ENCODE measurements around the gene CCR5AS.

DNA sequence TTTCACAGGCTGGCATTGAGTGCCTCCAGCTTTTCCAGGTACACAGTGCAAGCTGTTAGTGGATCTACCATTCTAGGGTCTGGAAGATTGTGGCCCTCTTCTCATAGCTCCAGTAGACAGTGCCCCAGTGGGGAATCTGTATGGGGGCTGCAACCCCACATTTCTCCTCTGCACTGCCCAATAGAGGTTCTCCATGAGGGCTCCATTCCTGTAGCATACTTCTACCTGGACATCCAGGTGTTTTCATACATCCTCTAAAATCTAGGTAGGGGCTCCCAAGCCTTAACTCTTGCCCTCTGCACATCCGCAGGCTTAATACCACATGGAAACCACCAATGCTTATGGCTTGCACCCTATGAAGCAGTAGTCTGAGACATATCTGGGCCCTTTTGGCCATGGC lies 68.0 kb downstream of the CCR5AS start:
- TF ChIP-seq, protein P1, sequence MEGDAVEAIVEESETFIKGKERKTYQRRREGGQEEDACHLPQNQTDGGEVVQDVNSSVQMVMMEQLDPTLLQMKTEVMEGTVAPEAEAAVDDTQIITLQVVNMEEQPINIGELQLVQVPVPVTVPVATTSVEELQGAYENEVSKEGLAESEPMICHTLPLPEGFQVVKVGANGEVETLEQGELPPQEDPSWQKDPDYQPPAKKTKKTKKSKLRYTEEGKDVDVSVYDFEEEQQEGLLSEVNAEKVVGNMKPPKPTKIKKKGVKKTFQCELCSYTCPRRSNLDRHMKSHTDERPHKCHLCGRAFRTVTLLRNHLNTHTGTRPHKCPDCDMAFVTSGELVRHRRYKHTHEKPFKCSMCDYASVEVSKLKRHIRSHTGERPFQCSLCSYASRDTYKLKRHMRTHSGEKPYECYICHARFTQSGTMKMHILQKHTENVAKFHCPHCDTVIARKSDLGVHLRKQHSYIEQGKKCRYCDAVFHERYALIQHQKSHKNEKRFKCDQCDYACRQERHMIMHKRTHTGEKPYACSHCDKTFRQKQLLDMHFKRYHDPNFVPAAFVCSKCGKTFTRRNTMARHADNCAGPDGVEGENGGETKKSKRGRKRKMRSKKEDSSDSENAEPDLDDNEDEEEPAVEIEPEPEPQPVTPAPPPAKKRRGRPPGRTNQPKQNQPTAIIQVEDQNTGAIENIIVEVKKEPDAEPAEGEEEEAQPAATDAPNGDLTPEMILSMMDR (IDR thresholded peaks at IDR 0.05), result no peak
- no peak for TF ChIP-seq EZH2phosphoT487 (IDR thresholded peaks at IDR 0.05)

Measured in neural progenitor cell (in vitro differentiated cells).